ENCODE data around the gene IFNA14. TPM values are rescaled to one million over a fixed set of nuclear protein-coding genes. Genes with fewer than 3 reads are reported as not detected.
A peak's percentile ranks its signal among the peaks of the same experiment; 100 is the strongest.
"Not testable (repeated sequence)": the region's sequence is repeated elsewhere in the genome, so short reads cannot be mapped to it uniquely, and the experiment has no call there.

IFNA14 gene
- polyA plus RNA-seq, 4 donors: not detected

GRCh38 chr9:21235468-21236359, 4.1 kb downstream of the IFNA14 start:
- not testable (repeated sequence) for FAIRE-seq
- peak; percentile 30 to 50 for DNase-seq

GRCh38 chr9:21234153-21234687, 5.6 kb downstream of the IFNA14 start:
- H3K36me3 ChIP-seq (ENCODE audit: control insufficient read depth in 3 of 3, insufficient read depth in 2 of 3, low read depth in 1 of 3, low read length in 3 of 3): no peaks in the 10 kb centered on the region
- no peaks in the 10 kb centered on the region for H3K4me1 ChIP-seq (ENCODE audit: control insufficient read depth in 3 of 3, insufficient read depth in 2 of 3, low read depth in 1 of 3, low read length in 2 of 3)
- H3K4me3 ChIP-seq (ENCODE audit: low read depth in 1 of 3, low read length in 3 of 3): no peak overlapping the region
- DNase-seq (no peak), FAIRE-seq (no peak)
- WGBS, 3 donors: 76 to 87% (median 85%) methylated on average over 4 of the region's 4 CpGs
- no peaks in the 10 kb centered on the region for H3K27me3 ChIP-seq (ENCODE audit: control insufficient read depth in 3 of 3, insufficient read depth in 3 of 3, low read length in 3 of 3)
- no peaks in the 10 kb centered on the region for H3K9me3 ChIP-seq (ENCODE audit: control insufficient read depth in 2 of 2, insufficient read depth in 1 of 2, low read depth in 1 of 2, low read length in 1 of 2)
- H3K27ac ChIP-seq (ENCODE audit: low read depth in 1 of 3, low read length in 2 of 3): no peak overlapping the region

More at GRCh38 chr9:21235468-21236359, 4.1 kb downstream of the IFNA14 start:
- not testable (repeated sequence) for H3K36me3 ChIP-seq (ENCODE audit: control insufficient read depth in 3 of 3, insufficient read depth in 2 of 3, low read depth in 1 of 3, low read length in 3 of 3); H3K27ac ChIP-seq (ENCODE audit: low read depth in 1 of 3, low read length in 2 of 3); H3K9me3 ChIP-seq (ENCODE audit: control insufficient read depth in 2 of 2, insufficient read depth in 1 of 2, low read depth in 1 of 2, low read length in 1 of 2); H3K4me1 ChIP-seq (ENCODE audit: control insufficient read depth in 3 of 3, insufficient read depth in 2 of 3, low read depth in 1 of 3, low read length in 2 of 3); H3K27me3 ChIP-seq (ENCODE audit: control insufficient read depth in 3 of 3, insufficient read depth in 3 of 3, low read length in 3 of 3); H3K4me3 ChIP-seq (ENCODE audit: low read depth in 1 of 3, low read length in 3 of 3)
- 34 to 36% (median 34%) methylated on average over 8 of the region's 8 CpGs for WGBS, 3 donors

GRCh38 chr9:21233258-21233657, 6.5 kb downstream of the IFNA14 start:
- WGBS, 3 donors: 86 to 94% (median 93%) methylated on average over 2 of the region's 2 CpGs
- no peak overlapping the region for H3K4me3 ChIP-seq (ENCODE audit: low read depth in 1 of 3, low read length in 3 of 3)

GRCh38 chr9:21228122-21228521, 11.7 kb downstream of the IFNA14 start, which contains the start of gene IFNA17:
Gene IFNA17, minus strand, starts transcription at chr9:21228222. Its CDS starts 49 bp downstream, at chr9:21228173.
- no peaks in the 10 kb centered on the region for H3K9me3 ChIP-seq (ENCODE audit: control insufficient read depth in 2 of 2, insufficient read depth in 1 of 2, low read depth in 1 of 2, low read length in 1 of 2)
- no peaks in the 10 kb centered on the region for H3K4me1 ChIP-seq (ENCODE audit: control insufficient read depth in 3 of 3, insufficient read depth in 2 of 3, low read depth in 1 of 3, low read length in 2 of 3)
- no peaks in the 10 kb centered on the region for H3K27me3 ChIP-seq (ENCODE audit: control insufficient read depth in 3 of 3, insufficient read depth in 3 of 3, low read length in 3 of 3)
- DNase-seq: no peak
- no peak for FAIRE-seq
- H3K36me3 ChIP-seq (ENCODE audit: control insufficient read depth in 3 of 3, insufficient read depth in 2 of 3, low read depth in 1 of 3, low read length in 3 of 3): no peaks in the 10 kb centered on the region
- no peak within 1 kb of the TSS for H3K4me3 ChIP-seq (ENCODE audit: low read depth in 1 of 3, low read length in 3 of 3)
- WGBS, 3 donors: 78 to 81% (median 79%) methylated on average over 2 of the region's 2 CpGs
- H3K27ac ChIP-seq (ENCODE audit: low read depth in 1 of 3, low read length in 2 of 3): no peak within 1 kb of the TSS

More at GRCh38 chr9:21233258-21233657, 6.5 kb downstream of the IFNA14 start:
- DNase-seq (no peak), FAIRE-seq (no peak)
- no peaks in the 10 kb centered on the region for H3K4me1 ChIP-seq (ENCODE audit: control insufficient read depth in 3 of 3, insufficient read depth in 2 of 3, low read depth in 1 of 3, low read length in 2 of 3)
- H3K27me3 ChIP-seq (ENCODE audit: control insufficient read depth in 3 of 3, insufficient read depth in 3 of 3, low read length in 3 of 3): no peaks in the 10 kb centered on the region
- H3K36me3 ChIP-seq (ENCODE audit: control insufficient read depth in 3 of 3, insufficient read depth in 2 of 3, low read depth in 1 of 3, low read length in 3 of 3): no peaks in the 10 kb centered on the region
- no peaks in the 10 kb centered on the region for H3K9me3 ChIP-seq (ENCODE audit: control insufficient read depth in 2 of 2, insufficient read depth in 1 of 2, low read depth in 1 of 2, low read length in 1 of 2)
- H3K27ac ChIP-seq (ENCODE audit: low read depth in 1 of 3, low read length in 2 of 3): no peak overlapping the region

GRCh38 chr9:21217211-21217610, 22.6 kb downstream of the IFNA14 start, which contains the start of gene IFNA16:
Gene IFNA16, minus strand, starts transcription at chr9:21217311. Its CDS starts 6 bp downstream, at chr9:21217305.
- not testable (repeated sequence) for FAIRE-seq; H3K27me3 ChIP-seq (ENCODE audit: control insufficient read depth in 3 of 3, insufficient read depth in 3 of 3, low read length in 3 of 3)
- 43 to 80% (median 50%) methylated on average over 1 of the region's 1 CpG for WGBS, 3 donors

GRCh38 chr9:21213411-21214326, 26.1 kb downstream of the IFNA14 start:
- H3K9me3 ChIP-seq (ENCODE audit: control insufficient read depth in 2 of 2, insufficient read depth in 1 of 2, low read depth in 1 of 2, low read length in 1 of 2); H3K4me3 ChIP-seq (ENCODE audit: low read depth in 1 of 3, low read length in 3 of 3); H3K27me3 ChIP-seq (ENCODE audit: control insufficient read depth in 3 of 3, insufficient read depth in 3 of 3, low read length in 3 of 3); H3K27ac ChIP-seq (ENCODE audit: low read depth in 1 of 3, low read length in 2 of 3); H3K36me3 ChIP-seq (ENCODE audit: control insufficient read depth in 3 of 3, insufficient read depth in 2 of 3, low read depth in 1 of 3, low read length in 3 of 3); FAIRE-seq; H3K4me1 ChIP-seq (ENCODE audit: control insufficient read depth in 3 of 3, insufficient read depth in 2 of 3, low read depth in 1 of 3, low read length in 2 of 3): not testable (repeated sequence)
- DNase-seq: peak in 1 of 2 donors; percentile 2
- WGBS, 3 donors: 32 to 52% (median 41%) methylated on average over 4 to 5 of the region's 5 CpGs

More at GRCh38 chr9:21217211-21217610, 22.6 kb downstream of the IFNA14 start, which contains the start of gene IFNA16:
- H3K9me3 ChIP-seq (ENCODE audit: control insufficient read depth in 2 of 2, insufficient read depth in 1 of 2, low read depth in 1 of 2, low read length in 1 of 2); DNase-seq; H3K36me3 ChIP-seq (ENCODE audit: control insufficient read depth in 3 of 3, insufficient read depth in 2 of 3, low read depth in 1 of 3, low read length in 3 of 3); H3K4me3 ChIP-seq (ENCODE audit: low read depth in 1 of 3, low read length in 3 of 3); H3K27ac ChIP-seq (ENCODE audit: low read depth in 1 of 3, low read length in 2 of 3); H3K4me1 ChIP-seq (ENCODE audit: control insufficient read depth in 3 of 3, insufficient read depth in 2 of 3, low read depth in 1 of 3, low read length in 2 of 3): not testable (repeated sequence)

- WGBS, 3 donors: 65 to 69% (median 66%) methylated on average over 2 of the region's 2 CpGs
These were observed 27.6 kb downstream of the IFNA14 start for GRCh38 chr9:21212160-21212559.

GRCh38 chr9:21210782-21211181, 29.0 kb downstream of the IFNA14 start:
- H3K4me3 ChIP-seq (ENCODE audit: low read depth in 1 of 3, low read length in 3 of 3); DNase-seq; H3K4me1 ChIP-seq (ENCODE audit: control insufficient read depth in 3 of 3, insufficient read depth in 2 of 3, low read depth in 1 of 3, low read length in 2 of 3); H3K27ac ChIP-seq (ENCODE audit: low read depth in 1 of 3, low read length in 2 of 3); H3K36me3 ChIP-seq (ENCODE audit: control insufficient read depth in 3 of 3, insufficient read depth in 2 of 3, low read depth in 1 of 3, low read length in 3 of 3); H3K27me3 ChIP-seq (ENCODE audit: control insufficient read depth in 3 of 3, insufficient read depth in 3 of 3, low read length in 3 of 3); H3K9me3 ChIP-seq (ENCODE audit: control insufficient read depth in 2 of 2, insufficient read depth in 1 of 2, low read depth in 1 of 2, low read length in 1 of 2); FAIRE-seq: not testable (repeated sequence)
- WGBS, 3 donors: 92 to 94% (median 93%) methylated on average over 2 of the region's 2 CpGs

More at GRCh38 chr9:21212160-21212559, 27.6 kb downstream of the IFNA14 start:
- not testable (repeated sequence) for DNase-seq; H3K36me3 ChIP-seq (ENCODE audit: control insufficient read depth in 3 of 3, insufficient read depth in 2 of 3, low read depth in 1 of 3, low read length in 3 of 3); H3K9me3 ChIP-seq (ENCODE audit: control insufficient read depth in 2 of 2, insufficient read depth in 1 of 2, low read depth in 1 of 2, low read length in 1 of 2); H3K27me3 ChIP-seq (ENCODE audit: control insufficient read depth in 3 of 3, insufficient read depth in 3 of 3, low read length in 3 of 3); H3K27ac ChIP-seq (ENCODE audit: low read depth in 1 of 3, low read length in 2 of 3); FAIRE-seq; H3K4me1 ChIP-seq (ENCODE audit: control insufficient read depth in 3 of 3, insufficient read depth in 2 of 3, low read depth in 1 of 3, low read length in 2 of 3); H3K4me3 ChIP-seq (ENCODE audit: low read depth in 1 of 3, low read length in 3 of 3)
